Activated naive CD4-positive, alpha-beta T cell treated with anti-CD3 and anti-CD28 coated beads for 36 hours (primary cell): ENCODE data around the gene TMEM38A. TPM values are rescaled to one million over a fixed set of nuclear protein-coding genes. Genes with fewer than 3 reads are reported as not detected.

Source experiments
- CTCF ChIA-PET: fragments of 350-600 bp; sonication (Branson Sonifier 250); formaldehyde crosslinking; loops from one replicate; lab custom pipeline; 2021; ENCODE audit warnings: antibody characterized with exemption; lab: Charles Lee
- DNase-seq: peaks from one replicate; pipeline ENCODE4 v3.0.0-alpha.2; 2020
- H3K27ac Mint-ChIP-seq: one replicate; pipeline ENCODE4 v1.8.0; 2021; ENCODE audit warnings: mild to moderate bottlenecking, mixed read lengths
- H3K27me3 Mint-ChIP-seq: one replicate; pipeline ENCODE4 v1.8.0; 2021; ENCODE audit warnings: low read depth, mixed read lengths
- H3K36me3 Mint-ChIP-seq: one replicate; pipeline ENCODE4 v1.8.0; 2021; ENCODE audit warnings: low read depth, mixed read lengths
- H3K4me1 Mint-ChIP-seq: one replicate; pipeline ENCODE4 v1.8.0; 2021; ENCODE audit warnings: low read depth, mixed read lengths
- H3K4me3 Mint-ChIP-seq: one replicate; pipeline ENCODE4 v1.8.0; 2021; ENCODE audit warnings: mild to moderate bottlenecking, moderate library complexity, mixed read lengths
- H3K9me3 Mint-ChIP-seq: one replicate; pipeline ENCODE4 v1.8.0; 2021; ENCODE audit warnings: mixed read lengths
- intact Hi-C: fragments of 100-400 bp; cut with micrococcal nuclease; formaldehyde crosslinking; loops from one replicate; pipeline ENCODE4 v1.15.1; 2023
- total RNA-seq, 2 experiments: library from RNA; stranded (reverse); gene quantifications; one replicate each; pipeline ENCODE4 v1.2.3, GENCODE V29; 2021

TMEM38A gene, protein sequence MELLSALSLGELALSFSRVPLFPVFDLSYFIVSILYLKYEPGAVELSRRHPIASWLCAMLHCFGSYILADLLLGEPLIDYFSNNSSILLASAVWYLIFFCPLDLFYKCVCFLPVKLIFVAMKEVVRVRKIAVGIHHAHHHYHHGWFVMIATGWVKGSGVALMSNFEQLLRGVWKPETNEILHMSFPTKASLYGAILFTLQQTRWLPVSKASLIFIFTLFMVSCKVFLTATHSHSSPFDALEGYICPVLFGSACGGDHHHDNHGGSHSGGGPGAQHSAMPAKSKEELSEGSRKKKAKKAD
- under 1 TPM; 0.49 to 0.83 TPM for total RNA-seq

DNA sequence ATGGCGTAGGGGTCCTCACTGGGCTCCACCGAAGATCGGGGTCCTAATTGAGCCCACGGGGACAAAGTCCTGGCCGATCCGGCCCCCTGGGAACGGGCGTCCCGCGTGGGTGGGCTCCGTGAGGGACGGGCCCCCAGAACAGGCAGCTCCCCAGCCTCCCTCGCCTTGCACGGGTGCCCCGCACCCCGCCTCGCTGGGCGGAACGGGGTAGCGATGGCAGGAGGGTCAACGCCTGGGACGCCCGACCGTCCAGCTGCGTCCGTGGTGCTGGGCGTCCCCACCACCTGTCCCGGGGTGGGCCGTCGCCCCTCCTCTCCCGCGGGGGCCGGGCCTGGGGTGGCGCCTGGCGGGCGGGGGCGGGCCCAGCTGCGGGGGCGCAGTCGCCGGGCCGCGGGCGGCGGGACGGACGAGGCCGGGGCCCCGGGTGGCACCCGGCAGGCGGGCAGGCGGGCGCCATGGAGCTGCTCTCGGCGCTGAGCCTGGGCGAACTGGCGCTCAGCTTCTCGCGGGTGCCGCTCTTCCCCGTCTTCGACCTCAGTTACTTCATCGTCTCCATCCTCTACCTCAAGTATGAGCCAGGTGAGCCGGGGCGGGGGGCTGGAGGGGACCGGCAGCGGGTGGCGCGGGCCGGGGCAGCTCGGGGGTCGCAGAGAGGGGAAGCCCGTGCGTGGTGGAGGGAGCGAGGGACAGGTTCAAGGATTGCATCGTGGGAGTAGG is at the start of gene TMEM38A:
Gene TMEM38A (plus strand): TSS at position 377 of the 717 bp plus-strand sequence. CDS start 79 bp downstream, at position 456.
- intact Hi-C loops = loop anchor here (1.0 kb wide), 4 partner anchors 33 to 189 kb away; partner anchors contain the start of genes CHERP and MED26
- CTCF ChIA-PET = interaction anchor here (0.6 kb wide), 1 partner anchor 644 kb away, joined by 7 read pairs; no protein-coding TSS in a partner anchor

DNA sequence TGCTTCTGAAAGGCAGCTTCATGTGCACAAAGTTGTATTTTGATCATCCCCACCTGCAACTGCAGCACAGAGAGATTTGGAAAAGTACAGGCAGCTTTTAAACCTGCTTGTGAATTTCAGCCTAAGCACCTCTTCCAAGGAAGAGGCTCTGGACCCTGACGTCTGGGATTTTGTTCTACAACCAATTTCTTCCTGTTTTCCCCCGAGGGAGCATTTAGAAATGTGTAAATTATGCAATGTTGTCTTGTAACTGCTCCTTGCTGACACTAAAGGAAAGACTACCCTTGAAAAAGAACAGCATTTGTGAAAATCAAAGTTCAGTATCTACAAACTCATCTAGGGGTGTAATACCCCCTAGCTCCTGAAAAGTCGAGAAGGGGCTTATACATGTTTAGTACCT is 48.3 kb upstream of the TMEM38A start:
- Mint-ChIP-seq H3K4me3 (no peak overlapping the region), H3K9me3 (no peaks in the 10 kb centered on the region), H3K27me3 (no peaks in the 10 kb centered on the region), H3K4me1 (peaks cover 66% of the 10 kb centered on the region), H3K36me3 (no peaks in the 10 kb centered on the region), H3K27ac (no peak overlapping the region)
- CTCF ChIA-PET = interaction anchor here (0.6 kb wide), 1 partner anchor 49 kb away, joined by 3 read pairs; no protein-coding TSS in a partner anchor
- DNase-seq = no peak
- intact Hi-C loops = no loop called here

More for the DNA sequence above, at the start of gene TMEM38A:
- H3K36me3 Mint-ChIP-seq = peaks cover 18% of the 10 kb centered on the region
- DNase-seq = peak; percentile 23
- H3K9me3 Mint-ChIP-seq = no peaks in the 10 kb centered on the region
- H3K27me3 Mint-ChIP-seq = peaks cover 6% of the 10 kb centered on the region
- H3K27ac Mint-ChIP-seq = peak within 1 kb of the TSS; percentile 92
- H3K4me1 Mint-ChIP-seq = peaks cover 39% of the 10 kb centered on the region
- H3K4me3 Mint-ChIP-seq = peak within 1 kb of the TSS; percentile 92

DNA sequence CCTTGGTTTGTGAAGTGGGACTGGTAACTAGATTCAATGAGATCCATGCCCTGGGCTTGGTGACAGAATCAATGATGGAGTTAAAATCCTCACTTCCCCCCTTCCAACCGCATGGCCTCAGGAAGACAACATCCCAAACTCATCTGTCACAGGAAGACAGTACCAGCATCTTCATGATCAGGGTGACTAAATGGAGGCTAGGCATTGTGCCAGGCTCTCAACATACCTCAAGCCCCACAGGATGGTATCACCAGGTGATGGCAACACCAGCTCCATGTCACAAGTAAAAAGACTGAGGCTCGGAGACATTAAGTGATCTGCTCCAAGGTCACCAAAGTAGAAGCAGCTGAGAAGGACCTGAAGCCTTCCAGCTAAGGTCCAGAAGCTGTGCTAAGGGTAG is 47.1 kb upstream of the TMEM38A start:
- H3K4me1 Mint-ChIP-seq = peaks cover 66% of the 10 kb centered on the region
- DNase-seq = no peak
- intact Hi-C loops = no loop called here
- no peaks in the 10 kb centered on the region for H3K9me3 Mint-ChIP-seq
- CTCF ChIA-PET = interaction anchor here (0.6 kb wide), 1 partner anchor 49 kb away, joined by 3 read pairs; no protein-coding TSS in a partner anchor
- no peak overlapping the region for H3K4me3 Mint-ChIP-seq
- H3K27ac Mint-ChIP-seq = no peak overlapping the region
- H3K36me3 Mint-ChIP-seq = peaks cover 1% of the 10 kb centered on the region
- H3K27me3 Mint-ChIP-seq = no peaks in the 10 kb centered on the region

DNA sequence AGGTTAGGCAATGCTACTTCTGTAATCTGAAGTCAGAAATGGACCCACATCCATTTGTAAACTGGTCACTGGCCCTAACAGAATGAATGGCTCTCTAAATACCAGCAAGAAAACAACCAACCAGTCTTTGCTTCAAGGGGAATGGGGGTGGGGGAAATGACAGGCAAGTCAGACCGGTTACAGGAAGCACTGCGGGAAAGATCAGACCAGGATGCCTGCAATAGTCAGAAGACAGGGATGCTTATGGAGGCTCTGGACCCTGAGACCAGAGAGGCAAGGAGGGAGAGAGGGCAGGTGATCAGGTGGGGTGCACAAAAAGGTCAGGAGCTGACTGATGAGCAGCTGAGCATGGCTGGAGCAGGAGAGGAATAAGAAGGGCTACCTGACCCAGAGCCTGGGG is 46.0 kb upstream of the TMEM38A start:
- no peak for DNase-seq
- Mint-ChIP-seq H3K4me3 (no peak overlapping the region), H3K27me3 (no peaks in the 10 kb centered on the region), H3K9me3 (no peaks in the 10 kb centered on the region), H3K27ac (peak overlapping the region; percentile 14), H3K4me1 (peaks cover 75% of the 10 kb centered on the region), H3K36me3 (peaks cover 1% of the 10 kb centered on the region)
- intact Hi-C loops = no loop called here
- CTCF ChIA-PET = no interaction called here

DNA sequence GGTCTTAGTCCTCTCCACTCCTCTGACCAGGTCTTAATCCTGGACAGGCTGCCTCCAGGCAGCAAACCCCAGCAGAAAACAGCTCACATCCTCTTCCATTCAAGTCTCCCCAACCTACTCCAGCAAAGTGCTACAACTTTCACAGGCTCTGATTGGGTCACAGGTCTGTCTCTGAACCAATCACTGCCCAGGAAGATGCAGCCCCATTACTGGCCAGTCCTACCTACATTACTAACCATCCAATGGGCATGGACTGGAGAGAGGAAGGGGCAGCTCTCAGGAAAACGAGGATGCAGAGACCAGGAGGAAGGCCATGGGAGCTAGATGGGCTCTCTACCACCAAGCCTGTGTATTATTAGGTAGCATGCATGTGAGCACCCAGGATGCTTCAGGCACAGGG is 45.1 kb upstream of the TMEM38A start:
- no peaks in the 10 kb centered on the region for H3K27me3 Mint-ChIP-seq
- intact Hi-C loops = no loop called here
- H3K4me3 Mint-ChIP-seq = no peak overlapping the region
- no peak overlapping the region for H3K27ac Mint-ChIP-seq
- CTCF ChIA-PET = interaction anchor here (1.0 kb wide), 1 partner anchor 28 kb away, joined by 3 read pairs; no protein-coding TSS in a partner anchor
- no peaks in the 10 kb centered on the region for H3K9me3 Mint-ChIP-seq
- peaks cover 1% of the 10 kb centered on the region for H3K36me3 Mint-ChIP-seq
- no peak for DNase-seq
- peaks cover 74% of the 10 kb centered on the region for H3K4me1 Mint-ChIP-seq

DNA sequence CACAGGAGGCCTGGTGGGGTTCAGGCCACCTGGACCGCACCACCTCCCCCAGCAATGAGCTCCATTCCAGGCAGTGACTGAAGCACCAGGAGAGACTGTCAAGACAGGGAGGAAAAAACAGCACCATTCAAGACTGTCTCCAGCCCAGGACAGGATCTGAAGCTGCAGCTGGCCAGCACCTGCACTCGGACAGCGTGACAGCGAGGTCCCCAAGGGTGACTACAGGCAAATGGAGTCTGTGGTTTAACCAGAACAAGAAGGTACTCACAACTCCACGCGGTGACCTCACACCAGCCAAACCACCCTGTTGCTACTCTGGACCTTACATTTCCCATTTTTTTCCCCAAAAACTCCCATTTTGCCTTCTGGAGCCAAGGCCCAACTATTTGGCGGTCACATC is 42.7 kb upstream of the TMEM38A start:
- no peak for DNase-seq
- Mint-ChIP-seq H3K27me3 (no peaks in the 10 kb centered on the region), H3K27ac (no peak overlapping the region), H3K36me3 (peaks cover 1% of the 10 kb centered on the region), H3K4me1 (peaks cover 62% of the 10 kb centered on the region), H3K9me3 (no peaks in the 10 kb centered on the region), H3K4me3 (no peak overlapping the region)
- CTCF ChIA-PET = interaction anchor here (0.6 kb wide), 1 partner anchor 166 kb away, joined by 3 read pairs; no protein-coding TSS in a partner anchor
- intact Hi-C loops = no loop called here

DNA sequence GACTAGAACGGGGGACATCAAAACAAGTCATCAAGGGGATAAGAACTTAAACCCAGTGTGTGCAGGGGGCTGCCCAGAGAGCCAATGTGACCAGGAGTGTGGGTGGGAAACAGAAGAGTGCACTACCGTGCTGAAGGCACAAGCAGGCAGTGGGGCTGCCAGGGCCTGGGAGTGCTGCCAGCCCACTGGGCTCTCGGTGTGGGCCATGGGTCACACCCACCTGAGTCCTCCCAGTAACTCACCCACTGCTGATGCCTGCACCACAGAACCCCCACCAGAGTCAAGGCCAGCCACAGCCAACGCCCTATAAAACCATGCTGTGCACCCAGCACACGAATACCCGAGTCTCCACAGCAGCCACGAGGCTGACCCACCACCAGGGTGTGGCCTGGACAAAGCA is 41.5 kb upstream of the TMEM38A start:
- Mint-ChIP-seq H3K9me3 (no peaks in the 10 kb centered on the region), H3K4me3 (no peak overlapping the region)
- intact Hi-C loops = no loop called here

DNA sequence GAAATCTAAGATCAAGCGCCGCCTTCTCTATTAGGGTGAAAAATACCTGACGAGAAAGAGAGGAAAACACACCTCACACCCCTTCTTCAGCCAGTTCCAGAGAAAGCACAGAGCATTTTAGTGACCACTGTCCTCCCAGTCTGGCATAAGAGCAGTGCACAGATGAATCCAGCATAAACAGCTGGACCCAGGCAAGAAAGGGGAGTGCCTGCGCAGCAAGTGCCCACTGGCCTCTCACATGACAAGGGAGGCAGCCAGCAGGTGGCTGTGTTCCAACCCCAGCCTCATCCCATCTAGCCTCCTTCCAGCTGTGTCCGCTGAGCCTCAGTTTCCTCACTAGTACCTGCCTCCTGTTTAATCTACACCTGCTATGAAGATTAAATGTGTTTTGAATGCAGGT is 40.9 kb upstream of the TMEM38A start:
- H3K9me3 Mint-ChIP-seq = no peaks in the 10 kb centered on the region
- H3K27ac Mint-ChIP-seq = no peak overlapping the region
- CTCF ChIA-PET = no interaction called here
- peaks cover 69% of the 10 kb centered on the region for H3K4me1 Mint-ChIP-seq
- peaks cover 3% of the 10 kb centered on the region for H3K36me3 Mint-ChIP-seq
- no peak for DNase-seq
- no peaks in the 10 kb centered on the region for H3K27me3 Mint-ChIP-seq
- intact Hi-C loops = no loop called here
- no peak overlapping the region for H3K4me3 Mint-ChIP-seq

More for the DNA sequence above, 41.5 kb upstream of the TMEM38A start:
- no peak overlapping the region for H3K27ac Mint-ChIP-seq
- CTCF ChIA-PET = interaction anchor here (1.0 kb wide), 1 partner anchor 79 kb away, joined by 3 read pairs; no protein-coding TSS in a partner anchor
- no peak for DNase-seq
- peaks cover 3% of the 10 kb centered on the region for H3K36me3 Mint-ChIP-seq
- peaks cover 66% of the 10 kb centered on the region for H3K4me1 Mint-ChIP-seq
- no peaks in the 10 kb centered on the region for H3K27me3 Mint-ChIP-seq

DNA sequence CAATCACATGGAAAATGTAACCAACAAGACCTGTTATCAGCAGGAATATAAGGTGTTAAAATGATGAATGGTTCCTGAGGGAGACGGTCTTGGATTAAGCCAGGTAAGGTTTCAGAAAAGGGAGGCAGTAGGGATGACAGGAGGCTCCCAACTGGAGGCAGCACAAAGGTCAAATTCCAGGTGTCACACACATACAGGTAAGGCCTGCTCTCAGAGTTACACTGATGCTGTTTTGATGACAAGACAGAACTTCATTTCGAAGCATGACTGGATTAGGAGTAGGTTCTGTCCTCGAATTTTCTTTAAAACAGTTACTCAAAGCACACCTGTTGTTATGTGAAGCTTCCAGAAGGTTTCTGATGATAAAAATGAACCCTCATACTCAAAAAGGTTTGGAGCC is 40.4 kb upstream of the TMEM38A start:
- Mint-ChIP-seq H3K27me3 (no peaks in the 10 kb centered on the region), H3K9me3 (no peaks in the 10 kb centered on the region), H3K27ac (no peak overlapping the region), H3K4me1 (peaks cover 69% of the 10 kb centered on the region), H3K36me3 (peaks cover 5% of the 10 kb centered on the region), H3K4me3 (no peak overlapping the region)
- intact Hi-C loops = no loop called here
- no peak for DNase-seq
- CTCF ChIA-PET = no interaction called here

DNA sequence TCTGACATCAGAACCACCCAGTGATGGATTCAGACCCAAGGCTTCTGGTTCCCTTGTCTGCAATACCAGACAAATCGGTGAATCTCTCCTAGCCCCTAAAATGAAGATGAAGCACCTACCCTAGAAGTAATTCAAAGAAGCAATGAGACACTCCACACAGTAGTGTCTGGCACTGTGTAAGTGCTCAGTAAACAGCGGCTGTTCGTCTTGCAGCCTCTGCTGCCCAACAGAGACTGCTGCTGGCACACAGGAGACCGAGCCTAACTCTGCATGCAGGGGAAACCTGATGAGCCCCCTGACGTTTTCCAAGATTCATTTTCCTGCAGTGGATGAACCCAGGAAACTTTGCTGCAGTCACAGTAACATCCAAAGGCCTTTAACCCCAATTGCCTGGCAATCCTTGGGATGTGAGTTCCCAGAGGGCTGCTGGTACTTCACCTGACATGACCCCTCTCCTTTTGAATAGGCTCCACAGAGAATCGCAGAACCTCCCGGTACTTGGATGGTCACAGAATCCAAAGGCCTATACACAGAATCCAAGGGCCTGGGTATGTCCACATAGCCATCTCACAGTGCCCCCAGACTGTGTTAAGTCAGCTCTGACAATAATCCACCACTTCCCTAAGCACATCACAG is 39.7 kb upstream of the TMEM38A start:
- intact Hi-C loops = no loop called here
- H3K36me3 Mint-ChIP-seq = peaks cover 6% of the 10 kb centered on the region
- no peak overlapping the region for H3K4me3 Mint-ChIP-seq
- no peaks in the 10 kb centered on the region for H3K9me3 Mint-ChIP-seq
- H3K4me1 Mint-ChIP-seq = peaks cover 70% of the 10 kb centered on the region
- no peak overlapping the region for H3K27ac Mint-ChIP-seq
- no peaks in the 10 kb centered on the region for H3K27me3 Mint-ChIP-seq
- CTCF ChIA-PET = no interaction called here
- no peak for DNase-seq

DNA sequence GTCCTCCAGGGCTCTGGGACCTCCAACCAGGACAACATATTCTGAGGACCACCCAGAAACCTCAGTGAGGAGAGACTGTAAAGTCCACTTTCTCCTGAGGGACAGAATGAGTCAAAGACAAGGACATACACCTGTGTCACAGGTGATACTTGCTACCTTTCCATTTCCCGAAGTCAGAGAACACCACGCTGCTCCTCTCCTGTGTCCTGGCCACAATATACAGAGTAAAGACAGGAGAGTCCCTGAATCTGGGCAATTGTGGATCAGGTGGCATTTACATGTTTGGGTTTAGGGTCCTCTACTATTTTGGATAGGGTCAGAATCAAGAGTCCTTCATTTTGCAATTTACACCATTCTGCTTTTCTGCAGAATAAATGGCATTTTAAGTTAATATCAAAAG is 37.9 kb upstream of the TMEM38A start:
- no peaks in the 10 kb centered on the region for H3K27me3 Mint-ChIP-seq
- CTCF ChIA-PET = no interaction called here
- no peak for DNase-seq
- no peak overlapping the region for H3K27ac Mint-ChIP-seq
- peaks cover 6% of the 10 kb centered on the region for H3K36me3 Mint-ChIP-seq
- H3K4me3 Mint-ChIP-seq = no peak overlapping the region
- no peaks in the 10 kb centered on the region for H3K9me3 Mint-ChIP-seq
- intact Hi-C loops = no loop called here
- peaks cover 59% of the 10 kb centered on the region for H3K4me1 Mint-ChIP-seq

DNA sequence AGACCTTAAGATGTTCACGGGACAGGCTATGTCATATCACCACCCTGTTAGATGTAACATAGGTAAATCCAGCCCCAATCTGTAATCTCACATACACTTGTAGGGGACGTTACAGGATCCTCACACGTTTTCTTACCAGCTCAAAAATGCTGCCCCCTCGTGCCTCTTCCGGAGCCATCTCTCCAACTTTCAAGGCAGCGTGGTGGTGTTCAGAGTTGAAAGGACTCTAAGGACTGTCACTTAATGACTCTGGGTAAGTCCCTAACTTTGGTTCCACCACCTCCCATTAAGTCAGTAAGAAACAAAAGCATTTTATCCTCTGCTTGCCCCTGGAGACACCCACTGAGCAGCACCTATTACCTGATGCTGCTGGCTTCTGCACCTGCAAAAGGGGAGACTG is 37.4 kb upstream of the TMEM38A start:
- Mint-ChIP-seq H3K4me3 (no peak overlapping the region), H3K9me3 (no peaks in the 10 kb centered on the region), H3K4me1 (peaks cover 54% of the 10 kb centered on the region), H3K27me3 (no peaks in the 10 kb centered on the region), H3K36me3 (peaks cover 6% of the 10 kb centered on the region), H3K27ac (no peak overlapping the region)
- intact Hi-C loops = no loop called here
- DNase-seq = no peak
- CTCF ChIA-PET = no interaction called here
